Muscle of back (tissue), 11 donors: ENCODE results near the gene CCL22. TPM values are rescaled to one million over a fixed set of nuclear protein-coding genes. Genes with fewer than 3 reads are reported as not detected.
"Not testable (repeated sequence)": the region's sequence is repeated elsewhere in the genome, so short reads cannot be mapped to it uniquely, and the experiment has no call there.

Experiments
- DNase-seq, 3 donors: peaks; one replicate each; pipeline versions ENCODE4 v3.0.0 to v3.0.0-alpha.2; 2013
- polyA plus RNA-seq, 10 donors: library from polyadenylated mRNA; unstranded; fragments of 120-200 nt; gene quantifications; one replicate each; pipeline ENCODE4 v1.2.1, GENCODE V29; 2013; ENCODE audit not compliant: insufficient read length in 10 of 10

Gene CCL22
- polyA plus RNA-seq, 10 donors = 0.07 to 0.33 (median 0.11) TPM; not detected in 1

DNA sequence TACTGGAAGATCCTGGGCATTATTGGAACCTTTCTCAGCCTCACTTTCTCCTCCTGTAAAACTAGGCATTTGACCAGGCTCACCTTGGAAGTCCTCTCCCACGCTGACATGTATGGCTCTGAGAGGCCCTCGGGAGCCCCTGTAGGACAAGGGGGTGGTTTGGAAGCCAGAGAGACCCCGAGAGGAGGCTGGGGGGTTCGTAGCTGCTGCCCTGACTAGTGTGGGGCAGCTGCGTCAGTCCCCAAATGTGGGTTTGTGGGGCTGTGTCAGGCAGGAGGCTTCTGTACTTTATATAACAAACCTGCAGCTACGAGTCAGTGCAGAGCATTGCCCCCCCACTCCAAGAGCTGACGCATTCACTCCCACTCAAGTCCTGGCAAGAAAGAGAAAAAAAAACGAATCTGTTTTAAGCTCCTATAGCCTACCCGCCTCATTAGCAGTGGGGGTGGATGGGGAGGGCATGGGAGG, 15.5 kb downstream of the CCL22 start:
- no peak for DNase-seq

GRCh38 chr16:57374925-57375465, 16.4 kb downstream of the CCL22 start:
- not testable (repeated sequence) for DNase-seq

DNA sequence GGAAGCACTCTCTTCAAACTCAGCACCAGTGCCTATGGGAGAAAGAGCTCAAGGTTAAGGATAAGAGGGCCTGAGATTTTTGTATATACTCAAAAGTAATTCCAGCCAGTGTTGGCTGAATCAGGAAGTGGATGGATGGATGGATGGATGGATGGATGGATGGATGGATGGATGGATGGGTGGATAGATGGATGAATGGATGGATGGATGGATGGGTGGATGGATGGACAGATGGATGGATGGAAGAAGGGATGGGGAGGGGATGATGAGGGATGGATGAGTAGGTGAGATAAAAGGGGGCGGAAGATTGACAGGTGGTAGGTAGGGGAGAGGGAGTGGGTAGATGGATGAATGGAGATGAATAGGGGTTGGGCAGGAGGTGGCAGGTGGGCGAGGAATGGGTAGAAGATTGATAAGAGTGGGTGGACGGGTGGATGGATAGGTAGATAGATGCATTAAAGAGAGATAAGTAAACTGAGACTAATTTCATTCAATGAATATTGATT, 17.8 kb downstream of the CCL22 start:
- DNase-seq = no peak

DNA sequence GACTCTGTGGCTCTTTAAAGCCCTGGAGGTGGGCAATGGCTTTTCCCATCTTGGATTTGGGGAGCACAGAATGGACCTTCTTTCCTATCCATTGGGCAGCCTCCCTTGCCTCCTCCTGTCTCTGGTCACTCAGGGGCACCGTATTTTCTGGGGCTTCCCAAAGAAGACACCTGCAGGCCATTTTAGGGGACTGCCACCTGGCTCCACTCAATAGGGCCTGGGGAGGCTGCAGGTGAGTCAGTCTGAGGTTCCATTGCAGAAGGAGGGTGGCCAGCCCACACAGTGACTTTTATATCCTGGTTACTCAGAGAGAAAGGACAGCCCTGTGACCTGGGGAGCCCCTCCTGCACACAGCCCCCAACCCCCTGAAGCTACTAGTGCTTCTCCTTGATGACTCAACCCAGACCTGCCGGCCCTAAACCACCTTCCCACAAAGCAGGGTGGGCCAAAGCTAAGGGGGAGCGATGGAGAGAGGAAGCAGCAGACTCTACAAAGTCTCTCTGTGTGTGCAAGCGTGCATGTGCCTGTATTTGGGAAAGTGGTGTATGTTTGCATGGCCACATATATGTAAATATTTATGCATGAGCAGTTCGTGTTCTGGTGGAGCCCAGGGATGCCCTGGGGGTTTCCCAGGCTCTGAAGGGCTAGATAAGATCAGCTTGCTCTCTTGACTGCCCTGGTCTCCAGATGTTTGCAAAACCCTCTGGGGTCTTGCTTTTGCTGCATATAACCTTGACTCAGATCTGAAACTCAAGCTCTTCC, 18.7 kb downstream of the CCL22 start:
- no peak for DNase-seq

DNA sequence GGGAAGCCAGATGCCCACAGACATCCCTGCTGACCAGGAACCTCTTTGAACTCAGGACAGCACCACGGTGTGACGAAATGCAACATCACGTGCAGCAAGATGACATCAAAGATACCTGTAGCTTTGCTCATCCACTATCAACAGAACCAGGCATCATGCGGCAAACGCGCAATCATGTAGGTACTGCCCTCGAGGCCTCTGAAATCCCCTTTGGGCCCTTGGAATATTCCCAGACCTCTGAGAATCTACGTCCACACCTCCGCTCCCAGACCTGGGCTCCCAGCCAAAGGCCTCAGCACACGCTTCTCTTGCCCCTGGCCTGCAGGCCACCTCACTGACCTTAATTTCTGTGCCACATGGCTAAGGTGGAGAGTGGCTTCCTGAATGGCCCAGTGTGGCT, 21.0 kb downstream of the CCL22 start:
- no peak for DNase-seq

DNA sequence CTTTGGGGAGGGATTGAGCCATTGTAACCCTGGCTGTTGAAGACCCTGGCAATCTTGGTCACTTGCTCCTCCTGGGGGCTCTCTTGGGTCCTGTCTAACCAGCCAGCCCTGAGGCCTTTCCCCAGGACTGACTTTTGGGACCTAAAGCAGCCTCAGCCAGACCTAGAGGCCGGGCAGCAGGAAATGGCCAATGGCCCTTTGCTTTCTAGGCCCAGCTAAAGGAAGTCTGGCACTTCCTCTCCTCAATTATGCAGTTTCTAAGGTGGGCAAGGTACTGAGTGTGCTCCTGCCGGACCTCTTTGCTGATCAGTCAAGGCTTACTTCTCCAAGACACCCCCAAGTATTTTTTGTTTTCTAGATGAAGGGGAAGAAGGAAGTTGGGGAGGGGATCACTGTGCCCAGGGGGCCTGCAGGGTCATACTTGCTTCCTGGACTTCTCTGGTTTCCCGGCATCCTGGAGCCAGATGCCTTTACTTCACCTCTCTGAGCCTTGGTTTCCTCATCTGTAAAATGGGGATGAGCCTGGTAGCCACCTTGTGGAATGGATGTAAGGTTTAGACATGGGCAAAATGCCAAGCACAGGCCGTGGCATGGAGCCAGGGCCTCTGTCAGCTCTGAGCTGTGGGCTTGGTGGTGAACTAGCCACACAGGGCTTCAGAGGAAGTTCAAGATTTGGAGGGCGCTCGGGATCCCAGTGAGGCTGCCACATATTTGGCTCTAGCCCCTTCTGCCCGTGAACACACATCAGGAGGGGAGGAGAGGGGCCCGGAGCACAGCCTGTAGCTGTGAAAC, 22.3 kb downstream of the CCL22 start:
- DNase-seq = no peak

DNA sequence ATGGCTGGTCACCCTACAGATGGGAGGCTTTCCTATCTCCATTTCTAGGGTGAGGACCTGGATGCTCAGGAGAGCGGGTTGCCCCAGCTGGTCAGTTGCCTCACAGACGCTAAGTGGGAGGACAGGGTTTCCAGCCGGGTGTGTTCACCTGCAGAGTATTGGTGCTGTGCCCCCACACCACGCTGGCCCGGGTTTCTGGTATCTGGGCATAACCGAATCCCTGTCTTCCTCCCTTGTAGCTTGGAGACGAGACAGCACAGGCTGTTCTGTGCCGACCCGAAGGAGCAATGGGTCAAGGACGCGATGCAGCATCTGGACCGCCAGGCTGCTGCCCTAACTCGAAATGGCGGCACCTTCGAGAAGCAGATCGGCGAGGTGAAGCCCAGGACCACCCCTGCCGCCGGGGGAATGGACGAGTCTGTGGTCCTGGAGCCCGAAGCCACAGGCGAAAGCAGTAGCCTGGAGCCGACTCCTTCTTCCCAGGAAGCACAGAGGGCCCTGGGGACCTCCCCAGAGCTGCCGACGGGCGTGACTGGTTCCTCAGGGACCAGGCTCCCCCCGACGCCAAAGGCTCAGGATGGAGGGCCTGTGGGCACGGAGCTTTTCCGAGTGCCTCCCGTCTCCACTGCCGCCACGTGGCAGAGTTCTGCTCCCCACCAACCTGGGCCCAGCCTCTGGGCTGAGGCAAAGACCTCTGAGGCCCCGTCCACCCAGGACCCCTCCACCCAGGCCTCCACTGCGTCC, 23.4 kb downstream of the CCL22 start:
- no peak for DNase-seq

DNA sequence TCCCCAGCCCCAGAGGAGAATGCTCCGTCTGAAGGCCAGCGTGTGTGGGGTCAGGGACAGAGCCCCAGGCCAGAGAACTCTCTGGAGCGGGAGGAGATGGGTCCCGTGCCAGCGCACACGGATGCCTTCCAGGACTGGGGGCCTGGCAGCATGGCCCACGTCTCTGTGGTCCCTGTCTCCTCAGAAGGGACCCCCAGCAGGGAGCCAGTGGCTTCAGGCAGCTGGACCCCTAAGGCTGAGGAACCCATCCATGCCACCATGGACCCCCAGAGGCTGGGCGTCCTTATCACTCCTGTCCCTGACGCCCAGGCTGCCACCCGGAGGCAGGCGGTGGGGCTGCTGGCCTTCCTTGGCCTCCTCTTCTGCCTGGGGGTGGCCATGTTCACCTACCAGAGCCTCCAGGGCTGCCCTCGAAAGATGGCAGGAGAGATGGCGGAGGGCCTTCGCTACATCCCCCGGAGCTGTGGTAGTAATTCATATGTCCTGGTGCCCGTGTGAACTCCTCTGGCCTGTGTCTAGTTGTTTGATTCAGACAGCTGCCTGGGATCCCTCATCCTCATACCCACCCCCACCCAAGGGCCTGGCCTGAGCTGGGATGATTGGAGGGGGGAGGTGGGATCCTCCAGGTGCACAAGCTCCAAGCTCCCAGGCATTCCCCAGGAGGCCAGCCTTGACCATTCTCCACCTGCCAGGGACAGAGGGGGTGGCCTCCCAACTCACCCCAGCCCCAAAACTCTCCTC, 24.1 kb downstream of the CCL22 start:
- no peak for DNase-seq

DNA sequence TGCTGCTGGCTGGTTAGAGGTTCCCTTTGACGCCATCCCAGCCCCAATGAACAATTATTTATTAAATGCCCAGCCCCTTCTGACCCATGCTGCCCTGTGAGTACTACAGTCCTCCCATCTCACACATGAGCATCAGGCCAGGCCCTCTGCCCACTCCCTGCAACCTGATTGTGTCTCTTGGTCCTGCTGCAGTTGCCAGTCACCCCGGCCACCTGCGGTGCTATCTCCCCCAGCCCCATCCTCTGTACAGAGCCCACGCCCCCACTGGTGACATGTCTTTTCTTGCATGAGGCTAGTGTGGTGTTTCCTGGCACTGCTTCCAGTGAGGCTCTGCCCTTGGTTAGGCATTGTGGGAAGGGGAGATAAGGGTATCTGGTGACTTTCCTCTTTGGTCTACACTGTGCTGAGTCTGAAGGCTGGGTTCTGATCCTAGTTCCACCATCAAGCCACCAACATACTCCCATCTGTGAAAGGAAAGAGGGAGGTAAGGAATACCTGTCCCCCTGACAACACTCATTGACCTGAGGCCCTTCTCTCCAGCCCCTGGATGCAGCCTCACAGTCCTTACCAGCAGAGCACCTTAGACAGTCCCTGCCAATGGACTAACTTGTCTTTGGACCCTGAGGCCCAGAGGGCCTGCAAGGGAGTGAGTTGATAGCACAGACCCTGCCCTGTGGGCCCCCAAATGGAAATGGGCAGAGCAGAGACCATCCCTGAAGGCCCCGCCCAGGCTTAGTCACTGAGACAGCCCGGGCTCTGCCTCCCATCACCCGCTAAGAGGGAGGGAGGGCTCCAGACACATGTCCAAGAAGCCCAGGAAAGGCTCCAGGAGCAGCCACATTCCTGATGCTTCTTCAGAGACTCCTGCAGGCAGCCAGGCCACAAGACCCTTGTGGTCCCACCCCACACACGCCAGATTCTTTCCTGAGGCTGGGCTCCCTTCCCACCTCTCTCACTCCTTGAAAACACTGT, 25.0 kb downstream of the CCL22 start:
- DNase-seq = peak in 1 of 3 donors; percentile 40

GRCh38 chr16:57384248-57385070, 25.9 kb downstream of the CCL22 start:
- DNase-seq = no peak

- DNase-seq = no peak
Measured at GRCh38 chr16:57385083-57385482, 26.5 kb downstream of the CCL22 start.

GRCh38 chr16:57386381-57386951, 27.9 kb downstream of the CCL22 start:
- peak; percentile 42 to 78 (median 49) for DNase-seq

DNA sequence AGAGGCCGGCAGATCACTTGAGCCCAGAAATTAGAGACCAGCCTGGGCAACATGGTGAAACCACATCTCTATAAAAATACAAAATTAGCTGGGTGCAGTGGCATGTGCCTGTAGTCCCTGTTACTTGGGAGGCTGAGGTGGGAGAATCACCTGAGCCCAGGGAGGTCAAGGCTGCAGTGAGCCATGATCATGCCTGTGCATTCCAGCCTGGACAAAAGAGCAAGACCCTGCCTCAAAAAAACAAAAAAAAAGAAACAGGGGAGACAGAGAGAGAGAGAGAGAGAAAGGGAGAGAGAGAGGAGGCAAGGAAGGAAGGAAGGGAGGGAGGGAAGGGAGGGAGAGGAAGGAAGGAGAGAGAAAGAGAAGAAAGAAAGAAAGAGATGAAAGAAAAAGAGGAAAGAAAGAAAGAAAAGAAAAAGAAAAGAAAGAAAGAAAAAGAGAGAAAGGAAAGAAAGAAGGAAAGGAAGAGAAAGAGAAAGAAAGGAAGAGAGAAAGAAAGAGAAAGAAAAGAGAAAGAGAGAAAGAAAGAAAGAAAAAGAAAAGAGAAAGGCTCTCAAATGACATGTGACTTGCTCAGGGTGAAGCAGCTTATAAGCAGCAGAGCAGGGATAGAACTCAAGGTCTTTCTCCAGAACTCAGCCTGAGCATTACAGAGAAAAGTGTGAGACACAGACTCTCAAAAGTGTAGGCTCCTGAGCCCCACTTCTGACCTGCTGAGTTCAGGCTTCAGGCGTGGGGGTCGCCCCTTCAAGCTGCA, 29.2 kb downstream of the CCL22 start:
- DNase-seq = no peak

GRCh38 chr16:57388359-57389086, 29.9 kb downstream of the CCL22 start:
- no peak for DNase-seq

DNA sequence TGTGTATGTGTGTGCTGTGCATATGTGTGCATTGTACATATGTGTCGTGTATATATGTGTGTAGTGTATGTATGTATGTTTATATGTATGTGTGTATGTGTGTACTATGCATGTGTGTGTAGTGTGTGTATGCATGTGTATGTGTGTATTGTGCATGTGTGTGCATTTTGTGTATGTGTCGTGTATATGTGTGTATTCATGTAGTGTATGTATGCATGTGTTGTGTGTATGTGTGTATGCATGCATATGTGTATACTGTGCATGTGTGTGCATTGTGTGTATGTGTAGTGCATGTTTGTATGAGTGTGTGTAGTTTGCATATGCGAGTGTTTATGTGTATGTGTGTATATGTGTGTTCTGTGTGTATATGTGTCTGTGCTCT, 30.5 kb downstream of the CCL22 start:
- DNase-seq = no peak

DNA sequence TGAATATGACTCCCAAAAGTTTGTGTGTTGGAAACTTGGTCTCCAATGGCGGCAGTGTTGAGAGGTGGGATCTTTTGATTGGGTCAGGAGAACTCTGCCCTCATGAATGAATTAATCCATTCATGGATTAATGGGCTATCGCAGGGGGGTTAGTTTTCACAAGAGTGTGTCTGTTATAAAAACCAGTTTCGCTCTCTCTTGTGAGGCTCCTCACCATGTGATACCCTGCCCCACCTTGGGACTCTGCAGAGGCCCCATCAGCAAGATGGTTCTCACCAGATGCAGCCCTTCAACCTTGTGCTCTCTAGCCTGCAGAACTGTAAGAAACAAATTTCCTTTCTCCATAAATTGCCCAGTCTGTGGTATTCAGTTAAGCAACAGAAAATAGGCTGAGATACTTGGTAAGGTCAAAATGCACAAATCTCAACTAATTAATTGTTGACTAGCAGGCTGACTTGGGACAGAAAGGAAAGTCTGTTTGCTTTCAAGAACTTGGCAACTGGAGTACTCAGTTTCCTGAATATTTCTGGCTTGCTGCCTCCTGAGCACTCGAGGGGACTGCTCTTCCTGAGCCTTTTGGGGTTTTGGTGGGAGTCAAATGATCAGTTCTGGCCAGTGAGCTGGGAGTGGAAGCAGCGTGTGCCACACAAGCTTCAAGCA, 32.2 kb downstream of the CCL22 start:
- peak in 1 of 3 donors; percentile 52 for DNase-seq

DNA sequence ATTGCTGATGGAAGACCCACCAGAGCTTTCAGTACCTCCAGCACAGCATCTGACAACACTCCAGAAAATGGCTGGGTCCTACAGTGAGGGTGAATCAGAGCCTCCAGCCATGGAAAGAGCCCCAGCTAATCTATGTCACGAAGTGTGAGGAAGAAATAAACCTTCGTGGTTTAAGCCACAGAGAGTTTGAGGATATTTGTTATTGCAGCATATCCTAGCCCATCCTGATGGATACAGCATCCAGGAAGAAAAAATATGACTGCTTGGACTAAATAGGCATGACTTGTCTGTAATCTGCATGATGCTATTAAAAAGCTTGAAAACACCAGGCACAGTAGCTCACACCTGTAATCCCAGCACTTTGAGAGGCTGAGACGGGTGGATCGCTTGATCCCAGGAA, 32.7 kb downstream of the CCL22 start:
- DNase-seq = no peak
